K562 (cell line): ENCODE results near the gene SUFU. TPM values are rescaled to one million over a fixed set of nuclear protein-coding genes. Genes with fewer than 3 reads are reported as not detected.

Experiments used
- CBX1 ChIP-seq: sonication (generic); IDR thresholded peaks from 2 replicates; pipeline ENCODE4 v1.6.1; 2016; ENCODE audit warnings: antibody characterized with exemption, low read depth, mild to moderate bottlenecking
- CBX8 ChIP-seq: fragments of 200-600 bp; sonication (generic); IDR thresholded peaks from 2 replicates; pipeline ENCODE4 v1.6.1; 2012; ENCODE audit warnings: borderline replicate concordance, mixed run types, low read depth, mild to moderate bottlenecking, moderate library complexity, mixed read lengths, low read length, control low read depth, inconsistent platforms; ENCODE audit not compliant: poor library complexity, severe bottlenecking; ENCODE audit errors: extremely low read depth
- ESRRA ChIP-seq: fragments of 450-650 bp; IDR thresholded peaks from 2 replicates; pipeline ENCODE4 v1.6.1; 2014; ENCODE audit warnings: low read depth, mild to moderate bottlenecking, moderate library complexity, borderline replicate concordance
- ETS2 ChIP-seq: IDR thresholded peaks from 2 replicates; pipeline ENCODE4 v1.6.1; 2016; ENCODE audit warnings: borderline replicate concordance, missing genetic modification characterization, mild to moderate bottlenecking, moderate library complexity, missing compliant biosample characterization; ENCODE audit not compliant: poor library complexity, severe bottlenecking
- GTF2A2 ChIP-seq: IDR thresholded peaks from 2 replicates; pipeline ENCODE4 v1.6.1; 2016; ENCODE audit warnings: mild to moderate bottlenecking, missing genetic modification characterization, missing compliant biosample characterization
- HMGN3 ChIP-seq: IDR thresholded peaks from 2 replicates; pipeline ENCODE4 v1.6.1; 2011; ENCODE audit warnings: borderline replicate concordance, low read depth, mild to moderate bottlenecking, mixed read lengths, low read length; ENCODE audit not compliant: insufficient read length; ENCODE audit errors: extremely low read depth
- KLF6 ChIP-seq: fragments of 250-450 bp; sonication (Bioruptor Pico); IDR thresholded peaks from 2 replicates; pipeline ENCODE4 v1.4.0; 2020; ENCODE audit warnings: mild to moderate bottlenecking, moderate library complexity, borderline replicate concordance
- NR3C1 ChIP-seq: sonication (generic); formaldehyde crosslinking; IDR thresholded peaks from 2 replicates; pipeline ENCODE4 v1.8.1; 2022; ENCODE audit warnings: missing genetic modification reagents
- NR4A1 ChIP-seq, 2 experiments: fragments of 250-450 bp in 1 of 2; fragments of 450-650 bp in 1 of 2; sonication (Bioruptor Pico) in 1 of 2; IDR thresholded peaks; 2 replicates each; pipeline versions ENCODE4 v1.4.0 to v1.6.1; 2016 to 2020; ENCODE audit warnings: mild to moderate bottlenecking in 2 of 2, missing compliant biosample characterization in 1 of 2, missing genetic modification characterization in 1 of 2, moderate library complexity in 1 of 2
- NUFIP1 ChIP-seq: fragments of 450-650 bp; IDR thresholded peaks from 2 replicates; pipeline ENCODE4 v1.6.1; 2018; ENCODE audit not compliant: partially characterized antibody
- PCBP2 ChIP-seq: fragments of 200-400 bp; formaldehyde crosslinking; IDR thresholded peaks from 2 replicates; pipeline ENCODE4 v1.6.1; 2018; ENCODE audit warnings: low read length, low read depth, mild to moderate bottlenecking, moderate library complexity; ENCODE audit not compliant: poor library complexity, severe bottlenecking
- RBFOX2 ChIP-seq: fragments of 200-400 bp; formaldehyde crosslinking; IDR thresholded peaks from 2 replicates; pipeline ENCODE4 v1.6.1; 2017; ENCODE audit warnings: low read depth, mild to moderate bottlenecking, low read length, moderate library complexity
- RBM25 ChIP-seq: fragments of 200-400 bp; formaldehyde crosslinking; IDR thresholded peaks from 2 replicates; pipeline ENCODE4 v1.6.1; 2018; ENCODE audit warnings: low read length, low read depth, moderate library complexity; ENCODE audit not compliant: severe bottlenecking
- RUNX1 ChIP-seq: sonication (generic); IDR thresholded peaks from 2 replicates; pipeline ENCODE4 v1.6.1; 2016; ENCODE audit warnings: antibody characterized with exemption, low read depth
- SAP30 ChIP-seq: fragments of 200-600 bp; sonication (generic); IDR thresholded peaks from 2 replicates; pipeline ENCODE4 v1.6.1; 2012; ENCODE audit warnings: borderline replicate concordance, low read depth, mild to moderate bottlenecking, moderate library complexity, low read length, control low read depth, inconsistent platforms; ENCODE audit not compliant: insufficient read depth, poor library complexity, severe bottlenecking
- SREBF2 ChIP-seq: sonication (generic); formaldehyde crosslinking; IDR thresholded peaks from 2 replicates; pipeline ENCODE4 v1.4.0; 2020; ENCODE audit warnings: mild to moderate bottlenecking, missing genetic modification reagents
- SUPT5H ChIP-seq: fragments of 450-650 bp; IDR thresholded peaks from 2 replicates; pipeline ENCODE4 v1.6.1; 2016
- TAL1 ChIP-seq: fragments of 450-650 bp; IDR thresholded peaks from 2 replicates; pipeline ENCODE4 v1.6.1; 2016; ENCODE audit warnings: mild to moderate bottlenecking
- TSC22D4 ChIP-seq: fragments of 450-650 bp; IDR thresholded peaks from 2 replicates; pipeline ENCODE4 v1.6.1; 2016; ENCODE audit warnings: missing genetic modification characterization, missing biosample characterization, control low read depth
- ZNF12 ChIP-seq: sonication (generic); formaldehyde crosslinking; IDR thresholded peaks from 2 replicates; pipeline ENCODE4 v1.4.0; 2020; ENCODE audit warnings: mild to moderate bottlenecking, missing genetic modification reagents
- polyA plus RNA-seq, 8 experiments: library from polyadenylated mRNA; depleted of rRNA in 4 of 8; stranded (reverse) in 5 of 8; unstranded in 3 of 8; fragments of >200 nt; fragmentation: Nextera tagmentation in 2 of 8; fragmentation: Illumina TruSeq in 1 of 8; extraction: Ambion mirVana in 2 of 8; extraction: Trizol in 1 of 8; gene quantifications; 2 replicates each; pipeline versions ENCODE4 v1.2.1 to v1.2.3, GENCODE V29; 2011 to 2014; ENCODE audit warnings: inconsistent platforms in 1 of 8, missing spikeins in 1 of 8
- total RNA-seq, 7 experiments: library from RNA; depleted of rRNA in 6 of 7; stranded (reverse); fragments of >200 nt in 6 of 7; fragmentation: Illumina TruSeq in 2 of 7; extraction: Trizol in 2 of 7; gene quantifications; 2 replicates each; pipeline versions ENCODE4 v1.2.1 to v1.2.3, GENCODE V29; 2011 to 2021; ENCODE audit warnings: low replicate concordance in 1 of 7
- TF ChIP-seq, protein P1 (sequence below): fragments of 250-450 bp; sonication (Bioruptor Pico); IDR thresholded peaks from 2 replicates; pipeline ENCODE4 v1.5.0; 2020; ENCODE audit warnings: mild to moderate bottlenecking, borderline replicate concordance
- TF ChIP-seq, protein P2 (sequence below): sonication (generic); formaldehyde crosslinking; IDR thresholded peaks from 2 replicates; pipeline ENCODE4 v1.8.0; 2022; ENCODE audit warnings: mild to moderate bottlenecking, missing genetic modification reagents
- TF ChIP-seq, protein P3 (sequence below): fragments of 450-650 bp; IDR thresholded peaks from 2 replicates; pipeline ENCODE4 v1.6.1; 2016; ENCODE audit warnings: low read depth, mild to moderate bottlenecking, moderate library complexity

The SUFU gene
- total and polyA plus RNA-seq, 9 of the 15 experiments (the other 6 are each of a cell fraction or from before 2014, with no cell fraction given), result 0.59 to 6.3 (median 0.82) TPM

DNA sequence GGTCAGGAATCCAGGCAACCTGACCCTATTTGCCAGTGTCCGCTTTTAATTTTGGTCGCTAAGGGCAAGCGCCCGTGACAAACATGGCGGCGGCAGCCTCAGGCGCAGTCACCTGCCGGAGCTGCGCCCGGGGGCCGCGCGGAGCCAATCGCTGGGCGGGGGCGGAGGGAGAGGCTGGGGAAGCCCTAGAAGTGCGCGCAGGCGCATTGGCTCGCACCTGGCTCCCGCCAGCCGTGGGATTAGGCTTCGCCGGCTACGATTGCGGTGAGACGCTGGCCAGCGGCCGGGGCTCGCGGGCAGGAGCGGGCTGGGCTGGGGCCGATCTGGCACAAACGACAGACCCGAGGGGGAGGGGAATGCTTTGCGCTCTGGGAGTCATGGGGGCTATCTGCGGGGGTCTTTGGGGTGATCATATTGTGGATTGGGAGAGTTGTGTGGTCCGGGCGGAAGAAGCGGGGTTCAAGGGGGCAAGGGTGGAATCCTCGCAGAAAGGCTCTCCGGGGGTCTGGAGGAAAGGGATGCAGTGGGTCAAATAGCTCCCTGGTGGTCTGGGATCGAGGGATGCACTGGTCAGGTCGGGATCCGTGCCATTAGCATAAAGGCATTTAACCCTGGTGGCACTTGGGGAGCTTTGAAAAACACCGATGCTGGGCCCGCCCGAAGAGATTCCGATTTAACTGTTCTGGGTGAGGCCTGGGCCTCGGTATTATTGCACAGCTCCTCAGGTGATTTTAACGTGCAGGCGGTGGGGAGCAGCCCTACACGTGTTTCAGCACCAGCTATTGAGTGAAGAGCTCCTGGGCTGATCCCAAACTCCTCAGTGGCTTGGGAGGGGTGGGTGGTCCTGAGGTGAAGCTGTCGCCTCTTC is 42.4 kb upstream of the SUFU start (continued):
- TF ChIP-seq, protein P1, sequence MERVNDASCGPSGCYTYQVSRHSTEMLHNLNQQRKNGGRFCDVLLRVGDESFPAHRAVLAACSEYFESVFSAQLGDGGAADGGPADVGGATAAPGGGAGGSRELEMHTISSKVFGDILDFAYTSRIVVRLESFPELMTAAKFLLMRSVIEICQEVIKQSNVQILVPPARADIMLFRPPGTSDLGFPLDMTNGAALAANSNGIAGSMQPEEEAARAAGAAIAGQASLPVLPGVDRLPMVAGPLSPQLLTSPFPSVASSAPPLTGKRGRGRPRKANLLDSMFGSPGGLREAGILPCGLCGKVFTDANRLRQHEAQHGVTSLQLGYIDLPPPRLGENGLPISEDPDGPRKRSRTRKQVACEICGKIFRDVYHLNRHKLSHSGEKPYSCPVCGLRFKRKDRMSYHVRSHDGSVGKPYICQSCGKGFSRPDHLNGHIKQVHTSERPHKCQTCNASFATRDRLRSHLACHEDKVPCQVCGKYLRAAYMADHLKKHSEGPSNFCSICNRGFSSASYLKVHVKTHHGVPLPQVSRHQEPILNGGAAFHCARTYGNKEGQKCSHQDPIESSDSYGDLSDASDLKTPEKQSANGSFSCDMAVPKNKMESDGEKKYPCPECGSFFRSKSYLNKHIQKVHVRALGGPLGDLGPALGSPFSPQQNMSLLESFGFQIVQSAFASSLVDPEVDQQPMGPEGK (CRISPR knock-in tag), result no peak
- no peak for TF ChIP-seq SREBF2 (CRISPR knock-in tag)
- TF ChIP-seq HMGN3, result peak; percentile 31
- TF ChIP-seq NR3C1 (CRISPR knock-in tag), result no peak
- peak; percentile 63 for TF ChIP-seq RBM25
- TF ChIP-seq, protein P2, sequence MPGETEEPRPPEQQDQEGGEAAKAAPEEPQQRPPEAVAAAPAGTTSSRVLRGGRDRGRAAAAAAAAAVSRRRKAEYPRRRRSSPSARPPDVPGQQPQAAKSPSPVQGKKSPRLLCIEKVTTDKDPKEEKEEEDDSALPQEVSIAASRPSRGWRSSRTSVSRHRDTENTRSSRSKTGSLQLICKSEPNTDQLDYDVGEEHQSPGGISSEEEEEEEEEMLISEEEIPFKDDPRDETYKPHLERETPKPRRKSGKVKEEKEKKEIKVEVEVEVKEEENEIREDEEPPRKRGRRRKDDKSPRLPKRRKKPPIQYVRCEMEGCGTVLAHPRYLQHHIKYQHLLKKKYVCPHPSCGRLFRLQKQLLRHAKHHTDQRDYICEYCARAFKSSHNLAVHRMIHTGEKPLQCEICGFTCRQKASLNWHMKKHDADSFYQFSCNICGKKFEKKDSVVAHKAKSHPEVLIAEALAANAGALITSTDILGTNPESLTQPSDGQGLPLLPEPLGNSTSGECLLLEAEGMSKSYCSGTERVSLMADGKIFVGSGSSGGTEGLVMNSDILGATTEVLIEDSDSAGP (CRISPR knock-in tag), result no peak
- no peak for TF ChIP-seq RUNX1
- TF ChIP-seq, protein P3, sequence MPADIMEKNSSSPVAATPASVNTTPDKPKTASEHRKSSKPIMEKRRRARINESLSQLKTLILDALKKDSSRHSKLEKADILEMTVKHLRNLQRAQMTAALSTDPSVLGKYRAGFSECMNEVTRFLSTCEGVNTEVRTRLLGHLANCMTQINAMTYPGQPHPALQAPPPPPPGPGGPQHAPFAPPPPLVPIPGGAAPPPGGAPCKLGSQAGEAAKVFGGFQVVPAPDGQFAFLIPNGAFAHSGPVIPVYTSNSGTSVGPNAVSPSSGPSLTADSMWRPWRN, result no peak
- no peak for TF ChIP-seq SUPT5H
- peak; percentile 21 for TF ChIP-seq SAP30
- TF ChIP-seq GTF2A2, result no peak
- TF ChIP-seq TAL1, result no peak
- TF ChIP-seq KLF6 (CRISPR knock-in tag), result no peak
- no peak for TF ChIP-seq CBX8
- TF ChIP-seq ZNF12 (CRISPR knock-in tag), result no peak
- TF ChIP-seq CBX1, result no peak
- no peak for TF ChIP-seq NUFIP1
- no peak for TF ChIP-seq PCBP2
- no peak for TF ChIP-seq ETS2
- TF ChIP-seq NR4A1 (CRISPR knock-in tag; IDR thresholded peaks at IDR 0.05), result no peak
- TF ChIP-seq NR4A1 (tag; IDR thresholded peaks at IDR 0.05), result no peak
- TF ChIP-seq ESRRA, result 0 out of 2 replicates have a peak, but pooled peaks have one; percentile 14
- peak; percentile 82 for TF ChIP-seq RBFOX2
- no peak for TF ChIP-seq TSC22D4 (tag)
